Epithelial cell of proximal tubule (primary cell): Measurements from ENCODE around the gene ADRA2A. TPM values are rescaled to one million over a fixed set of nuclear protein-coding genes. Genes with fewer than 3 reads are reported as not detected.

Source experiments
- DNase-seq: peaks from one replicate; pipeline ENCODE4 v3.0.0-alpha.2; 2011; ENCODE audit warnings: low read depth
- H3K4me3 ChIP-seq: 2 replicates; pipeline ENCODE4 v1.5.1; 2011; ENCODE audit warnings: low read depth, mild to moderate bottlenecking, low read length
- total RNA-seq: library from RNA; depleted of rRNA; stranded (reverse); fragments of >200 nt; gene quantifications from 2 replicates; pipeline ENCODE4 v1.2.3, GENCODE V29; 2015
- TF ChIP-seq, protein P1 (sequence below): conservative IDR thresholded peaks from 2 replicates; pipeline ENCODE4 v1.5.1; 2012; ENCODE audit warnings: low read depth, mild to moderate bottlenecking, low read length

The ADRA2A gene
- total RNA-seq, 1 donor from 2014 or later = 0.06 TPM

DNA sequence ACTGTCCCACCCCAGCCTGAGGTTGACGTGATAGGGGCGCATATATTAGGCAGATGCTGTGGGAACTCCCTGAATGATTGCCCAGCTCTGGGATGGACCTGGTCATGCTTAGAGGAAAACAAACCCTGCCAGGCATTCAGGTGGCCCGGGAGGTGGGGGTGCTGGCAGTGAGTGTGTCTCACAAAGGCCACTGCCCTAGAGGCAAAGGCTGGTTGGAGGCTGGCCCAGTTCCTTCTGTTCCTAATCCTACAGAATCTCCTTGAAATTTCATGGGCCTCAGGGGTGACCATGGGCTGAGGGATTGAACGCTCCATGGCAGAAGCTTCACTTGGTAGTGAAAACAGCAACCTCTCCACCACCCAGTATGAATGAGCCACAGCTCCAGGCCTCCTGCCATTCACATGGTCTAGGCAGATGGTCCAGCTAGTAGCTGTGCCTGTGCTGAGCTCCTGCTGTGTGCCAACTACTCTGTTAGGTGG is 25.6 kb downstream of the ADRA2A start:
- no peak overlapping the region for H3K4me3 ChIP-seq
- TF ChIP-seq, protein P1, sequence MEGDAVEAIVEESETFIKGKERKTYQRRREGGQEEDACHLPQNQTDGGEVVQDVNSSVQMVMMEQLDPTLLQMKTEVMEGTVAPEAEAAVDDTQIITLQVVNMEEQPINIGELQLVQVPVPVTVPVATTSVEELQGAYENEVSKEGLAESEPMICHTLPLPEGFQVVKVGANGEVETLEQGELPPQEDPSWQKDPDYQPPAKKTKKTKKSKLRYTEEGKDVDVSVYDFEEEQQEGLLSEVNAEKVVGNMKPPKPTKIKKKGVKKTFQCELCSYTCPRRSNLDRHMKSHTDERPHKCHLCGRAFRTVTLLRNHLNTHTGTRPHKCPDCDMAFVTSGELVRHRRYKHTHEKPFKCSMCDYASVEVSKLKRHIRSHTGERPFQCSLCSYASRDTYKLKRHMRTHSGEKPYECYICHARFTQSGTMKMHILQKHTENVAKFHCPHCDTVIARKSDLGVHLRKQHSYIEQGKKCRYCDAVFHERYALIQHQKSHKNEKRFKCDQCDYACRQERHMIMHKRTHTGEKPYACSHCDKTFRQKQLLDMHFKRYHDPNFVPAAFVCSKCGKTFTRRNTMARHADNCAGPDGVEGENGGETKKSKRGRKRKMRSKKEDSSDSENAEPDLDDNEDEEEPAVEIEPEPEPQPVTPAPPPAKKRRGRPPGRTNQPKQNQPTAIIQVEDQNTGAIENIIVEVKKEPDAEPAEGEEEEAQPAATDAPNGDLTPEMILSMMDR = no peak
- no peak for DNase-seq

DNA sequence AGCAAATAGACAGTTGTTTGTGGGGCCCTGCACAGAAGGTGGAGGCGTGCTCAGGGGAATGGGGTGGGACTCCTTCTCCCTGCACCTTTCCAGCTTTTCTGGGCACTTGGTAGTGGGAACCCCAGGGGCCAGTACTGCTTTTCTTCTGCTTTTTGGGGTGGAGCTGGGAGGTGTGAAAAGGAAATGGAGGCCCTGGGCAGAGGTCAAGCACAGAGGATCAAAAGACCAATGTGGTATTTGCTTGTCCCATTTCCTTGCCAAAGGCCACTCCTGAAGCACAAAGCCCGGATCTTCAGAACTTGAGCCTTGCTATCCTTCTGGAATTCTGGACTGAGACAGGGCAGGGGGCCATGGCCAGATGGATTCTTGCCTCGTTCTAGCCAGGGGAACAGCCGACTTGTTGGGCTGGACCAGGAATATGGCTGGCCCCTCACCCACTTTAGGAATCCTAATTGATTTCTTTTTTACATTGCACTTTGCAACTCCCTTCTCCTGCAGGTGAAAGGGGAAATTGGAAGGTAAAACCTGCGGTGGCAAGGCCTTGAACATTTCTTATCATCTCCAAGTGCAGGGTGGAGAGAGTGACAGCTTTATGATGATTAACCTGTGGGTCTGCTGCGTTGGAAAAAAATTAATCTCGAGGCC is 26.5 kb downstream of the ADRA2A start:
- TF ChIP-seq, protein P1 = no peak
- no peak for DNase-seq
- no peak overlapping the region for H3K4me3 ChIP-seq

- TF ChIP-seq, protein P1 = no peak
- no peak overlapping the region for H3K4me3 ChIP-seq
- no peak for DNase-seq
These were observed 28.0 kb downstream of the ADRA2A start for GRCh38 chr10:111104811-111105210.

- TF ChIP-seq, protein P1 = no peak
- H3K4me3 ChIP-seq = no peak overlapping the region
- DNase-seq = no peak
These were observed 29.3 kb downstream of the ADRA2A start for GRCh38 chr10:111106081-111106480.

DNA sequence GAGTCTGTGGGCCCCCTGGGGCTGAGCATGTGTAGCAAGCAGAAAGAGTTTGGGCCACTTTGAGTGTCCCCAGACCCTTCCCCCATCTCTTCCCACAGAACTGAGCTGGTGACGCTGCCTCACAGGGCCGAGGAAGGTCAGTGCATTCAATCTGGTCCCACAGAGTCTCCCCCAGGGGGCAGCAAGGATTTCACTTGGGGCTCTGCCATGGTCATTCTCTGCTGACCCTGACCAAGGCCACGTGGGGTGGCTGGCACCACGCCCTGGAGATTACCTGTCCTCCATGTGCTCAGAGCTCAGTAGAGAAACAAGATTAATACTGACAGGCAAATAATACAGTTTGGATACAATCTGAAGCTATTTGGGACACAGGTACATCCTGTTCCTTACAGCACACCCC is 30.2 kb downstream of the ADRA2A start:
- TF ChIP-seq, protein P1 = peak; percentile 41
- no peak overlapping the region for H3K4me3 ChIP-seq
- DNase-seq = no peak

DNA sequence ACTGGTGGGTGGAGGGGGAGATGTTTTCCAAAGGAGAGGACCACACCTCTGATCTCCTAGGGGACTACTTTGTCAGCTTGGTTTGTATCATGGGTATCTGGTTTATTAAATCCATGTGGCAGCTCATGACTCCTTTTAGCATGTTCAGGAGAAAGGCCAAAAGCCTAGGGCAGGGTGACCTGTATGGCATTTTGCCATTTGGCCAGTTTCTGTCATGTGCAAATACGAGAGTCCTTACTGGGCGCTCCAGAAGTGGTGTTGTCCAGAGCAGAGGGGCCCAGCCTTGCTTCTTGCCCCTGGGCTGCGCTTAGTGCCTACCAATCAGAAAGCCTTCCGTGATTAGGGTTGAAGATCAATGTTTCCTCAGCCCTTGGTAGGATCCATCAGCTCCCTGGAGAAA is 31.0 kb downstream of the ADRA2A start:
- no peak overlapping the region for H3K4me3 ChIP-seq
- TF ChIP-seq, protein P1 = no peak
- no peak for DNase-seq

DNA sequence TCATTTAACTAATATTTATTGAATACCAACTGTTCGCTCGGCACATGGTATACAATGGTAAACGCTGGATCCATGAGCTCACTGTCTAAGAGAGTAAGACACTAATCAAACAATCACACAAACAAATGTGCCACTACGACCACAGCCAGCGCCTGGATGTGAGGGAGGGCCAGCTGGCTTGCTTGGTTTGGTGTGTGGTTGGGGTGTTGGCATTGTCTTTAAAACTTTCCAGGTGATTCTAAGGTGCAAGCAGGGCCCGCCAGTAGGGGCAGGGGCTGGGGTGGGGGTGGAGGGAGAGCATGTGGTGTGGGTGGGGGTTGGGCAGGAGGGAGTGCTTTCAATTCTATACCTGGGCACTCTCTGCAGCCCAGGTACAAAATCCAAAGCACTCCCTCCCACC is 31.6 kb downstream of the ADRA2A start:
- TF ChIP-seq, protein P1 = no peak
- no peak overlapping the region for H3K4me3 ChIP-seq
- DNase-seq = no peak
